HUES48 (cell line): ENCODE data around the gene TDRD1.

Source experiments
- H3K27ac ChIP-seq: one replicate; pipeline ENCODE4 v1.7.0; 2013; ENCODE audit warnings: low read depth, low read length, inconsistent platforms
- H3K27me3 ChIP-seq: 2 replicates; pipeline ENCODE4 v1.6.1; 2013; ENCODE audit warnings: mild to moderate bottlenecking, low read length; ENCODE audit not compliant: control insufficient read depth, insufficient read depth
- H3K36me3 ChIP-seq: 2 replicates; pipeline ENCODE4 v1.6.1; 2013; ENCODE audit warnings: low read length; ENCODE audit not compliant: control insufficient read depth, insufficient read depth
- H3K4me1 ChIP-seq: 2 replicates; pipeline ENCODE4 v1.6.1; 2013; ENCODE audit warnings: mild to moderate bottlenecking, low read length; ENCODE audit not compliant: control insufficient read depth, insufficient read depth
- H3K4me3 ChIP-seq: 2 replicates; pipeline ENCODE4 v1.5.1; 2013; ENCODE audit warnings: mild to moderate bottlenecking, low read depth, low read length
- H3K9ac ChIP-seq: 2 replicates; pipeline ENCODE4 v1.6.1; 2013; ENCODE audit warnings: mild to moderate bottlenecking, low read depth, low read length, moderate library complexity
- H3K9me3 ChIP-seq: 2 replicates; pipeline ENCODE4 v1.6.1; 2013; ENCODE audit warnings: low read length; ENCODE audit not compliant: control insufficient read depth, insufficient read depth

The TDRD1 gene

GRCh38 chr10:114175667-114176066 lies 3.5 kb upstream of the TDRD1 start:
- H3K9ac ChIP-seq, result no peak overlapping the region
- H3K4me1 ChIP-seq, result peaks cover 22% of the 10 kb centered on the region
- H3K4me3 ChIP-seq, result no peak overlapping the region
- no peaks in the 10 kb centered on the region for H3K27me3 ChIP-seq
- H3K36me3 ChIP-seq, result peaks cover 4% of the 10 kb centered on the region
- H3K27ac ChIP-seq, result no peak overlapping the region
- no peaks in the 10 kb centered on the region for H3K9me3 ChIP-seq

GRCh38 chr10:114176511-114176910 lies 2.6 kb upstream of the TDRD1 start:
- H3K9ac ChIP-seq, result no peak overlapping the region
- no peak overlapping the region for H3K4me3 ChIP-seq
- peaks cover 3% of the 10 kb centered on the region for H3K36me3 ChIP-seq
- H3K27me3 ChIP-seq, result no peaks in the 10 kb centered on the region
- H3K27ac ChIP-seq, result no peak overlapping the region
- H3K4me1 ChIP-seq, result peaks cover 22% of the 10 kb centered on the region
- no peaks in the 10 kb centered on the region for H3K9me3 ChIP-seq

- H3K4me1 ChIP-seq, result peaks cover 12% of the 10 kb centered on the region
- H3K9ac ChIP-seq, result no peak overlapping the region
- no peak overlapping the region for H3K4me3 ChIP-seq
- H3K36me3 ChIP-seq, result no peaks in the 10 kb centered on the region
- no peak overlapping the region for H3K27ac ChIP-seq
- H3K27me3 ChIP-seq, result no peaks in the 10 kb centered on the region
- no peaks in the 10 kb centered on the region for H3K9me3 ChIP-seq
Measured at GRCh38 chr10:114179747-114180146, 594 bp downstream of the TDRD1 start.

GRCh38 chr10:114180937-114181336 lies 1.8 kb downstream of the TDRD1 start:
- Histone ChIP-seq H3K27ac (no peak overlapping the region), H3K4me1 (peaks cover 10% of the 10 kb centered on the region), H3K4me3 (no peak overlapping the region), H3K36me3 (no peaks in the 10 kb centered on the region), H3K9me3 (no peaks in the 10 kb centered on the region), H3K27me3 (no peaks in the 10 kb centered on the region), H3K9ac (no peak overlapping the region)

GRCh38 chr10:114181971-114182370 lies 2.8 kb downstream of the TDRD1 start:
- H3K36me3 ChIP-seq, result no peaks in the 10 kb centered on the region
- H3K4me3 ChIP-seq, result no peak overlapping the region
- H3K27me3 ChIP-seq, result no peaks in the 10 kb centered on the region
- no peaks in the 10 kb centered on the region for H3K9me3 ChIP-seq
- H3K4me1 ChIP-seq, result peaks cover 10% of the 10 kb centered on the region
- no peak overlapping the region for H3K9ac ChIP-seq
- no peak overlapping the region for H3K27ac ChIP-seq

- Histone ChIP-seq H3K27ac (no peak overlapping the region), H3K4me3 (no peak overlapping the region), H3K36me3 (no peaks in the 10 kb centered on the region), H3K9me3 (no peaks in the 10 kb centered on the region), H3K4me1 (peaks cover 10% of the 10 kb centered on the region), H3K27me3 (no peaks in the 10 kb centered on the region), H3K9ac (no peak overlapping the region)
Measured at GRCh38 chr10:114183563-114183962, 4.4 kb downstream of the TDRD1 start.

- no peak overlapping the region for H3K4me3 ChIP-seq
- no peak overlapping the region for H3K9ac ChIP-seq
- no peaks in the 10 kb centered on the region for H3K27me3 ChIP-seq
- no peaks in the 10 kb centered on the region for H3K9me3 ChIP-seq
- H3K27ac ChIP-seq, result no peak overlapping the region
- no peaks in the 10 kb centered on the region for H3K36me3 ChIP-seq
- H3K4me1 ChIP-seq, result peaks cover 9% of the 10 kb centered on the region
Measured at GRCh38 chr10:114184276-114184675, 5.1 kb downstream of the TDRD1 start.

GRCh38 chr10:114188001-114188400 lies 8.8 kb downstream of the TDRD1 start:
- Histone ChIP-seq H3K27ac (no peak overlapping the region), H3K9ac (no peak overlapping the region), H3K4me1 (no peaks in the 10 kb centered on the region), H3K4me3 (no peak overlapping the region), H3K27me3 (no peaks in the 10 kb centered on the region), H3K9me3 (no peaks in the 10 kb centered on the region), H3K36me3 (no peaks in the 10 kb centered on the region)

GRCh38 chr10:114188900-114189299 lies 9.7 kb downstream of the TDRD1 start:
- no peaks in the 10 kb centered on the region for H3K27me3 ChIP-seq
- H3K9ac ChIP-seq, result no peak overlapping the region
- no peak overlapping the region for H3K27ac ChIP-seq
- no peaks in the 10 kb centered on the region for H3K9me3 ChIP-seq
- H3K4me1 ChIP-seq, result no peaks in the 10 kb centered on the region
- H3K36me3 ChIP-seq, result no peaks in the 10 kb centered on the region
- H3K4me3 ChIP-seq, result no peak overlapping the region

- H3K27ac ChIP-seq, result no peak overlapping the region
- H3K9ac ChIP-seq, result no peak overlapping the region
Measured at GRCh38 chr10:114189700-114190099, 10.5 kb downstream of the TDRD1 start.

GRCh38 chr10:114195079-114195478 lies 15.9 kb downstream of the TDRD1 start:
- Histone ChIP-seq H3K4me1 (no peaks in the 10 kb centered on the region), H3K9me3 (no peaks in the 10 kb centered on the region), H3K9ac (no peak overlapping the region), H3K4me3 (no peak overlapping the region), H3K27ac (no peak overlapping the region), H3K27me3 (no peaks in the 10 kb centered on the region), H3K36me3 (no peaks in the 10 kb centered on the region)

More at GRCh38 chr10:114189700-114190099, 10.5 kb downstream of the TDRD1 start:
- Histone ChIP-seq H3K4me1 (no peaks in the 10 kb centered on the region), H3K9me3 (no peaks in the 10 kb centered on the region), H3K4me3 (no peak overlapping the region), H3K36me3 (no peaks in the 10 kb centered on the region), H3K27me3 (no peaks in the 10 kb centered on the region)

- no peaks in the 10 kb centered on the region for H3K27me3 ChIP-seq
- no peak overlapping the region for H3K4me3 ChIP-seq
- H3K4me1 ChIP-seq, result no peaks in the 10 kb centered on the region
- H3K9me3 ChIP-seq, result no peaks in the 10 kb centered on the region
- H3K9ac ChIP-seq, result no peak overlapping the region
- H3K36me3 ChIP-seq, result no peaks in the 10 kb centered on the region
- H3K27ac ChIP-seq, result no peak overlapping the region
Measured at GRCh38 chr10:114199239-114199638, 20.1 kb downstream of the TDRD1 start.
